Activated T-cell treated with anti-CD3 and anti-CD28 coated beads for 1 hour (primary cell): ENCODE measurements around the gene PAPOLA.

ENCODE experiments used
- DNase-seq: peaks from one replicate; pipeline ENCODE4 v3.0.0-alpha.2; 2020; ENCODE audit warnings: low read depth

PAPOLA gene

GRCh38 chr14:96565811-96566210 lies 63.6 kb downstream of the PAPOLA start:
- no peak for DNase-seq

- DNase-seq = no peak
Observed at GRCh38 chr14:96567289-96567899, 65.2 kb downstream of the PAPOLA start.

- DNase-seq = no peak
Observed at GRCh38 chr14:96568621-96569020, 66.4 kb downstream of the PAPOLA start.

- DNase-seq = no peak
Observed at GRCh38 chr14:96571311-96571710, 69.1 kb downstream of the PAPOLA start.

- DNase-seq = no peak
Observed at GRCh38 chr14:96573473-96574100, 71.4 kb downstream of the PAPOLA start.

GRCh38 chr14:96574171-96574632 lies 72.0 kb downstream of the PAPOLA start:
- DNase-seq = no peak

GRCh38 chr14:96574633-96575632 lies 72.8 kb downstream of the PAPOLA start:
- no peak for DNase-seq

GRCh38 chr14:96576359-96576758 lies 74.2 kb downstream of the PAPOLA start:
- no peak for DNase-seq

GRCh38 chr14:96576937-96577336 lies 74.8 kb downstream of the PAPOLA start:
- no peak for DNase-seq

- no peak for DNase-seq
Observed at GRCh38 chr14:96578619-96579018, 76.4 kb downstream of the PAPOLA start.

GRCh38 chr14:96579358-96579757 lies 77.2 kb downstream of the PAPOLA start:
- DNase-seq = no peak

GRCh38 chr14:96579855-96580254 lies 77.7 kb downstream of the PAPOLA start:
- no peak for DNase-seq

GRCh38 chr14:96580566-96580965 lies 78.4 kb downstream of the PAPOLA start:
- DNase-seq = no peak

GRCh38 chr14:96581026-96581425 lies 78.8 kb downstream of the PAPOLA start:
- DNase-seq = no peak

- no peak for DNase-seq
Observed at GRCh38 chr14:96581902-96582301, 79.7 kb downstream of the PAPOLA start.

- DNase-seq = no peak
Observed at GRCh38 chr14:96582411-96582961, 80.3 kb downstream of the PAPOLA start.

GRCh38 chr14:96582995-96583394 lies 80.8 kb downstream of the PAPOLA start:
- DNase-seq = no peak

- DNase-seq = no peak
Observed at GRCh38 chr14:96583569-96584041, 81.4 kb downstream of the PAPOLA start.

- no peak for DNase-seq
Observed at GRCh38 chr14:96584199-96584906, 82.2 kb downstream of the PAPOLA start.

GRCh38 chr14:96584907-96585671 lies 82.9 kb downstream of the PAPOLA start:
- DNase-seq = no peak

- DNase-seq = no peak
Observed at GRCh38 chr14:96585672-96586013, 83.5 kb downstream of the PAPOLA start.
